ENCODE results near the gene ZFHX3.

DNA sequence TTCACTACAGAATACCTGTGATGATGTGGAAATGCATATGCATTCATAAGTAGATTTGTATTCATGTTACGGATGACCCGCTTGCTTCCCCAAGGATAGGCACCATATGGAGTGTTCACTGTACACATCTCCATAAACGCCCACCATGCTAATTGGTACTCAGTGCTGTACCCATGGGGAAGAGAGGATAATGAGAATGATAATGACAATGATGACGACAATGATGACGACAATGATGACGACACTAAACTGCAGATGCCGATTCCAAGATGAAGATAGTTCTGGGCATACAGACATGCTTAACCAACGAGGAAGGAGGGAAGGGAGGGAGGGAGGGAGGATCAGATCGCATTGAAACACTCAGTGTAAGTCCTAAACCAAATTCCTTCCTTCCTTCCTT lies 26.5 kb upstream of the ZFHX3 start:
- TF ChIP-seq EZH2 (IDR thresholded peaks at IDR 0.05; ENCODE audit: insufficient read depth, poor library complexity, severe bottlenecking) (no peak), EZH2phosphoT487 (IDR thresholded peaks at IDR 0.05; ENCODE audit: insufficient read depth, low read depth) (no peak)

All from GM23248 (cell line).